Measurements from ENCODE around the gene RCOR2.
A peak's percentile ranks its signal among the peaks of the same experiment; 100 is the strongest.

Gene RCOR2

DNA sequence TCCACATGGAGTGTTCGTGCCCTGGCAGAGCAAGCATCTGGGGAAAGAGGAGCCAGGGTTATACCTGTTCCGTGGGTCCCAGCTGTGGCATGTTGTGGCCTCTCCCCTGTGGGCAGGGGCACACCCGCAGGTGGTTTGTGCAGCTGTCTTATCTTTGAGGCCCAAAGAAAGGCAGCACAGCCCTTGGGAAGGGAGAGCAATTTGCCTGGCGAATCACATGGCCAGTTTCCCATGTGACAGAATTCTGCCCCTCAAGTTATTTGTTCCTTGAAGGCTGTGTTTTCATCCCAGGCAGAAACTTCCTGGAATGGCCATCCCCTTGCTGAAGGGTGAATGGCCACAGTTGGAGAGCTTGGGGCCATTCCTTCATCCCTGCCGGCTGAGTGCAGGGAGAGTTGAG lies 41.0 kb upstream of the RCOR2 start:
- no peak overlapping the region for H3K27ac ChIP-seq (ENCODE audit: low read length, poor library complexity, severe bottlenecking)
- H2AFZ ChIP-seq (ENCODE audit: low read depth, low read length): no peak overlapping the region
- peaks cover 38 to 54% of the 10 kb centered on the region in 2 experiments for H3K36me3 ChIP-seq (ENCODE audit: control insufficient read depth in 1 of 2, insufficient read depth in 2 of 2, low read depth in 1 of 2, low read length in 2 of 2)
- peaks cover 15% of the 10 kb centered on the region for H3K4me1 ChIP-seq (ENCODE audit: control insufficient read depth, insufficient read depth, low read depth, low read length)
- no peak overlapping the region for H2BK120ac ChIP-seq (ENCODE audit: low read depth, low read length)
- H2AK5ac ChIP-seq (ENCODE audit: low read length, severe bottlenecking): no peak overlapping the region
- H4K8ac ChIP-seq (ENCODE audit: low read length): no peak overlapping the region
- no peak overlapping the region for H3K18ac ChIP-seq (ENCODE audit: low read depth in 1 of 2, low read length in 2 of 2)
- WGBS: 95% methylated on average over 4 of the region's 5 CpGs
- peaks cover 4% of the 10 kb centered on the region for H3K79me1 ChIP-seq (replicated peaks; ENCODE audit: low read length, poor library complexity, severe bottlenecking)
- H4K91ac ChIP-seq (ENCODE audit: low read length): no peak overlapping the region
- no peak overlapping the region for H3K4me2 ChIP-seq (ENCODE audit: low read length, poor library complexity, severe bottlenecking)
- H2BK12ac ChIP-seq (ENCODE audit: low read length in 2 of 2): no peak overlapping the region
- H2BK15ac ChIP-seq (ENCODE audit: low read depth, poor library complexity, severe bottlenecking): no peak overlapping the region
- H3K4ac ChIP-seq (ENCODE audit: low read depth in 1 of 2, low read length in 2 of 2): no peak overlapping the region
- H3K4me3 ChIP-seq (ENCODE audit: insufficient read depth in 1 of 2, low read depth in 1 of 2, low read length in 2 of 2): no peak overlapping the region
- no peak for DNase-seq
- H3K9ac ChIP-seq (ENCODE audit: low read length): no peak overlapping the region
- H2BK5ac ChIP-seq (ENCODE audit: low read depth, low read length, poor library complexity, severe bottlenecking): no peak overlapping the region
- no peak overlapping the region for H3K14ac ChIP-seq (ENCODE audit: low read length in 2 of 2)
- no peaks in the 10 kb centered on the region for H3K27me3 ChIP-seq (ENCODE audit: control insufficient read depth in 1 of 2, insufficient read depth in 1 of 2, low read length in 2 of 2)
- H3K9me3 ChIP-seq (ENCODE audit: control insufficient read depth, low read length): no peaks in the 10 kb centered on the region
- no peak overlapping the region for H3K23ac ChIP-seq (ENCODE audit: low read length in 2 of 2)

DNA sequence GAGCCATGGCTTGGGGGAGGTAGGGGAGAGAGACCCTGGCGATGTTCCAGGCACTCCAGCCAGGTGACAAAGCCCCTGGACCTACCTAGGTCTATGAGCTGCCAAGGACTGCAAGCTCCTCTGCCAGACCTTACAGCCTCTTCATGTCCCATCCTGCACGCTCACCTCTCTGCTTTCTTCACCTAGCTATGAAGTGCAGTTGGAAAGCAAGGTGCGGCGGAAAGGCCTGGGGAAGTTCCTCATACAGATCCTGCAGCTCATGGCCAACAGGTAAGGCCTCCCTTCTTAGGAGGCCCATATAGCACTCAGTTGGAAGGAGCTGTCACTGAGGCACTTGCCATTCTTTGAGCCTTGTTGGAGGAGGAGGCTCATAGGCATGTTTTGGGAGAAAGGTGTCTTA lies 35.6 kb upstream of the RCOR2 start:
- DNase-seq: no peak
- Histone ChIP-seq H3K79me1 (replicated peaks; ENCODE audit: low read length, poor library complexity, severe bottlenecking) (peaks cover 20% of the 10 kb centered on the region), H3K4ac (ENCODE audit: low read depth in 1 of 2, low read length in 2 of 2) (no peak overlapping the region), H4K8ac (ENCODE audit: low read length) (no peak overlapping the region), H3K4me3 (ENCODE audit: insufficient read depth in 1 of 2, low read depth in 1 of 2, low read length in 2 of 2) (no peak overlapping the region), H2AK5ac (ENCODE audit: low read length, severe bottlenecking) (no peak overlapping the region), H3K36me3 (ENCODE audit: control insufficient read depth in 1 of 2, insufficient read depth in 2 of 2, low read depth in 1 of 2, low read length in 2 of 2) (peaks cover 55 to 73% of the 10 kb centered on the region in 2 experiments), H2BK5ac (ENCODE audit: low read depth, low read length, poor library complexity, severe bottlenecking) (no peak overlapping the region), H2AFZ (ENCODE audit: low read depth, low read length) (no peak overlapping the region), H3K27me3 (ENCODE audit: control insufficient read depth in 1 of 2, insufficient read depth in 1 of 2, low read length in 2 of 2) (no peaks in the 10 kb centered on the region), H2BK12ac (ENCODE audit: low read length in 2 of 2) (no peak overlapping the region), H4K91ac (ENCODE audit: low read length) (no peak overlapping the region), H3K23ac (ENCODE audit: low read length in 2 of 2) (no peak overlapping the region), H2BK15ac (ENCODE audit: low read depth, poor library complexity, severe bottlenecking) (no peak overlapping the region), H3K4me1 (ENCODE audit: control insufficient read depth, insufficient read depth, low read depth, low read length) (no peaks in the 10 kb centered on the region), H3K9me3 (ENCODE audit: control insufficient read depth, low read length) (no peaks in the 10 kb centered on the region), H3K4me2 (ENCODE audit: low read length, poor library complexity, severe bottlenecking) (no peak overlapping the region), H3K9ac (ENCODE audit: low read length) (no peak overlapping the region), H2BK120ac (ENCODE audit: low read depth, low read length) (no peak overlapping the region), H3K27ac (ENCODE audit: low read length, poor library complexity, severe bottlenecking) (no peak overlapping the region), H3K18ac (ENCODE audit: low read depth in 1 of 2, low read length in 2 of 2) (no peak overlapping the region), H3K14ac (ENCODE audit: low read length in 2 of 2) (no peak overlapping the region)
- 100% methylated on average over 4 of the region's 4 CpGs for WGBS

DNA sequence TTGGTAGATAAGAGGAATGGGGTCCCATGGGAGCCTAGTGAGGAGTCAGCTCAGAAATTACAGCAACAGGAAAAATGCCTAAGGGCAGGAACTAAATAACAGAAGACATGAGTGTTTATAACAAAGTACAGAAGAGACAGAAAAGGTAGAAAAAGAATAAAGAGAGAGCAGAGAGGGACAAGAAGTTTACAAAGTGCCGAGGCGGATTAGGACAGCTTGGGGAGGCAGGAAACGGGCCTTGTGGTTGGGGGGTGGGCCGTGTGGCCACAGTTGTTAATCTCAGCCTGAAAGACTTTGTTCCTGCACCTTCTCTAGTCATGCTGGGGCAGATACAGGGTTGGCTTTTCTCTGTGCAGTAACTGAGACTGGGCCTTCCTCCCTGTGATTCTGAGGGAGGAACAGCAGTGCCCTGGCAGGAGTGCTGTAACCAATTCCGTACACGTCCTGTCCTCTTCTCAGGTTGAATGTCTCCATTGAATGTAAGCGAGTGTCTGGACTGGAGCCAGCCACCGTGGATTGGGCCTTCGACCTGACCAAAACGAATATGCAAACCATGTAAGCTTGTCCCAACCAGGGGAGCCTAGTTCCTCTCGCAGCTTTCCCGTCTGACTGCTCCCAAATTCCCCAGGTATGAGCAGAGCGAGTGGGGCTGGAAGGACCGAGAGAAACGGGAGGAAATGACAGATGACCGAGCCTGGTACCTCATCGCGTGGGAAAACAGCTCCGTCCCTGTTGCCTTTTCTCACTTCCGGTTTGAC lies 35.0 kb upstream of the RCOR2 start:
- H3K23ac ChIP-seq (ENCODE audit: low read length in 2 of 2): peak overlapping the region in 1 of 2 experiments; percentile 61
- WGBS: 90% methylated on average over 20 of the region's 20 CpGs
- no peak overlapping the region for H2BK12ac ChIP-seq (ENCODE audit: low read length in 2 of 2)
- peak overlapping the region; percentile 7 for H4K8ac ChIP-seq (ENCODE audit: low read length)
- H3K4me3 ChIP-seq (ENCODE audit: insufficient read depth in 1 of 2, low read depth in 1 of 2, low read length in 2 of 2): no peak overlapping the region
- H3K36me3 ChIP-seq (ENCODE audit: control insufficient read depth in 1 of 2, insufficient read depth in 2 of 2, low read depth in 1 of 2, low read length in 2 of 2): peaks cover 52 to 71% of the 10 kb centered on the region in 2 experiments
- no peak overlapping the region for H2AK5ac ChIP-seq (ENCODE audit: low read length, severe bottlenecking)
- no peak overlapping the region for H3K14ac ChIP-seq (ENCODE audit: low read length in 2 of 2)
- H3K79me1 ChIP-seq (replicated peaks; ENCODE audit: low read length, poor library complexity, severe bottlenecking): peaks cover 20% of the 10 kb centered on the region
- DNase-seq: peak; percentile 39
- H3K18ac ChIP-seq (ENCODE audit: low read depth in 1 of 2, low read length in 2 of 2): peak overlapping the region in 1 of 2 experiments; percentile 30
- H3K27ac ChIP-seq (ENCODE audit: low read length, poor library complexity, severe bottlenecking): no peak overlapping the region
- H2BK5ac ChIP-seq (ENCODE audit: low read depth, low read length, poor library complexity, severe bottlenecking): no peak overlapping the region
- no peak overlapping the region for H3K9ac ChIP-seq (ENCODE audit: low read length)
- H2BK15ac ChIP-seq (ENCODE audit: low read depth, poor library complexity, severe bottlenecking): no peak overlapping the region
- no peak overlapping the region for H2BK120ac ChIP-seq (ENCODE audit: low read depth, low read length)
- H3K4ac ChIP-seq (ENCODE audit: low read depth in 1 of 2, low read length in 2 of 2): no peak overlapping the region
- H2AFZ ChIP-seq (ENCODE audit: low read depth, low read length): no peak overlapping the region
- no peaks in the 10 kb centered on the region for H3K27me3 ChIP-seq (ENCODE audit: control insufficient read depth in 1 of 2, insufficient read depth in 1 of 2, low read length in 2 of 2)
- no peak overlapping the region for H3K4me2 ChIP-seq (ENCODE audit: low read length, poor library complexity, severe bottlenecking)
- no peak overlapping the region for H4K91ac ChIP-seq (ENCODE audit: low read length)
- H3K9me3 ChIP-seq (ENCODE audit: control insufficient read depth, low read length): no peaks in the 10 kb centered on the region
- no peaks in the 10 kb centered on the region for H3K4me1 ChIP-seq (ENCODE audit: control insufficient read depth, insufficient read depth, low read depth, low read length)

DNA sequence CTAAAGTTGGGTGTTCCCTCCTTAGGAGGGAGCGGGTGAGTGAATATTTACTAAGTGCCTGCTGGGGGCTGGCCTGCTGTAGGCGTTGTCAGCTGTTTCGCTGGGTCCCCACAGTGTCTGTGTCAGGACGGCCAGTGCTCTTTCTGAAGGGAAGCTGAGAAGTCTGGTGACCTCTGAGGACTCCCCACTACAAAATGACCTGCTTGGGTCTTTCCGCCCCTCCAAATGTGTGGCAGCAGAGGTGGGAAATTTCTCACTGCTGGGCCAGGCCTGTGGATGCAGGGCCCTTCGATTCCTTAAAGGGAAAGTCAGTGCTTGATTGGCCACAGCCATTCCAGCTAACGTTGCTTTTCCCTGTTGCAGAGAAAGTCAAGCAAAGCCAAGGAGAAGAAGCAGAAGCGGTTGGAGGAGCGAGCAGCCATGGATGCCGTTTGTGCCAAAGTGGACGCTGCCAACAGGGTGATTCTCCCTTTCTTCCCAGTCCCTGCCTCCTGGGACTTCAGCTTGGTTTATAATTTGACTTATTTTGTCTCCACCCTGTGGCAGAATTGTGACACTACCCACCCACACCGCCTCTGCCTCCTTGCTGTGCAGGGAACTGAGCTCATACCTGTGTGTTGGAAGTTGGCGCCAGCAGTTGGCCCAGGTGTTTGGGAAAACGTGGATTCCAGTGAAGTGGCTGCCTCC lies 28.7 kb upstream of the RCOR2 start:
- Histone ChIP-seq H3K9ac (ENCODE audit: low read length) (peak overlapping the region; percentile 78), H3K4me2 (ENCODE audit: low read length, poor library complexity, severe bottlenecking) (no peak overlapping the region), H3K14ac (ENCODE audit: low read length in 2 of 2) (peak overlapping the region in 1 of 2 experiments; percentile 87), H3K18ac (ENCODE audit: low read depth in 1 of 2, low read length in 2 of 2) (peak overlapping the region in 1 of 2 experiments; percentile 44), H2AK5ac (ENCODE audit: low read length, severe bottlenecking) (peak overlapping the region; percentile 38), H4K8ac (ENCODE audit: low read length) (no peak overlapping the region), H3K4me1 (ENCODE audit: control insufficient read depth, insufficient read depth, low read depth, low read length) (peaks cover 11% of the 10 kb centered on the region), H4K91ac (ENCODE audit: low read length) (no peak overlapping the region), H3K9me3 (ENCODE audit: control insufficient read depth, low read length) (no peaks in the 10 kb centered on the region), H3K4ac (ENCODE audit: low read depth in 1 of 2, low read length in 2 of 2) (no peak overlapping the region), H2BK15ac (ENCODE audit: low read depth, poor library complexity, severe bottlenecking) (no peak overlapping the region), H3K79me1 (replicated peaks; ENCODE audit: low read length, poor library complexity, severe bottlenecking) (peaks cover 35% of the 10 kb centered on the region), H3K23ac (ENCODE audit: low read length in 2 of 2) (no peak overlapping the region), H2AFZ (ENCODE audit: low read depth, low read length) (peak overlapping the region; percentile 23), H2BK12ac (ENCODE audit: low read length in 2 of 2) (peak overlapping the region in 1 of 2 experiments; percentile 25), H2BK5ac (ENCODE audit: low read depth, low read length, poor library complexity, severe bottlenecking) (no peak overlapping the region), H2BK120ac (ENCODE audit: low read depth, low read length) (no peak overlapping the region), H3K36me3 (ENCODE audit: control insufficient read depth in 1 of 2, insufficient read depth in 2 of 2, low read depth in 1 of 2, low read length in 2 of 2) (peaks cover 16 to 46% of the 10 kb centered on the region in 2 experiments), H3K4me3 (ENCODE audit: insufficient read depth in 1 of 2, low read depth in 1 of 2, low read length in 2 of 2) (peak overlapping the region in 1 of 2 experiments; percentile 56), H3K27me3 (ENCODE audit: control insufficient read depth in 1 of 2, insufficient read depth in 1 of 2, low read length in 2 of 2) (no peaks in the 10 kb centered on the region), H3K27ac (ENCODE audit: low read length, poor library complexity, severe bottlenecking) (no peak overlapping the region)
- WGBS: 56% methylated on average over 13 of the region's 14 CpGs
- DNase-seq: peak; percentile 77

Measured in mesenchymal stem cell (in vitro differentiated cells and primary cell).